ENCODE results near the gene FANCC. TPM values are rescaled to one million over a fixed set of nuclear protein-coding genes. Genes with fewer than 3 reads are reported as not detected.

Gene FANCC
- total RNA-seq, 1 experiment from 2014 or later = 44.7 TPM

GRCh38 chr9:95355500-95355899 lies 38.0 kb upstream of the FANCC start:
- ChIA-PET POLR2A (ENCODE audit: unreplicated experiment) (interaction anchor here (0.7 kb wide), 1 partner anchor 474 kb away, joined by 8 read pairs; no protein-coding TSS in a partner anchor), CTCF (interaction anchor here (0.8 kb wide), 1 partner anchor 14 kb away, joined by 3 read pairs; no protein-coding TSS in a partner anchor)
- peaks cover 12% of the 10 kb centered on the region; the same call in 1 of the 2 replicates for H3K4me1 ChIP-seq (replicated peaks; ENCODE audit: insufficient read depth)
- H3K9me3 ChIP-seq (ENCODE audit: insufficient read depth, low read depth) = no peaks in the 10 kb centered on the region
- TF ChIP-seq EZH2 (IDR thresholded peaks at IDR 0.05; ENCODE audit: low read depth) = no peak
- TF ChIP-seq, protein P1, sequence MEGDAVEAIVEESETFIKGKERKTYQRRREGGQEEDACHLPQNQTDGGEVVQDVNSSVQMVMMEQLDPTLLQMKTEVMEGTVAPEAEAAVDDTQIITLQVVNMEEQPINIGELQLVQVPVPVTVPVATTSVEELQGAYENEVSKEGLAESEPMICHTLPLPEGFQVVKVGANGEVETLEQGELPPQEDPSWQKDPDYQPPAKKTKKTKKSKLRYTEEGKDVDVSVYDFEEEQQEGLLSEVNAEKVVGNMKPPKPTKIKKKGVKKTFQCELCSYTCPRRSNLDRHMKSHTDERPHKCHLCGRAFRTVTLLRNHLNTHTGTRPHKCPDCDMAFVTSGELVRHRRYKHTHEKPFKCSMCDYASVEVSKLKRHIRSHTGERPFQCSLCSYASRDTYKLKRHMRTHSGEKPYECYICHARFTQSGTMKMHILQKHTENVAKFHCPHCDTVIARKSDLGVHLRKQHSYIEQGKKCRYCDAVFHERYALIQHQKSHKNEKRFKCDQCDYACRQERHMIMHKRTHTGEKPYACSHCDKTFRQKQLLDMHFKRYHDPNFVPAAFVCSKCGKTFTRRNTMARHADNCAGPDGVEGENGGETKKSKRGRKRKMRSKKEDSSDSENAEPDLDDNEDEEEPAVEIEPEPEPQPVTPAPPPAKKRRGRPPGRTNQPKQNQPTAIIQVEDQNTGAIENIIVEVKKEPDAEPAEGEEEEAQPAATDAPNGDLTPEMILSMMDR (conservative IDR thresholded peaks at IDR 0.05) = no peak
- H3K27me3 ChIP-seq (ENCODE audit: insufficient read depth, low read depth) = no peaks in the 10 kb centered on the region
- H3K4me2 ChIP-seq = no peak overlapping the region
- no peak overlapping the region for H3K4me3 ChIP-seq
- H4K20me1 ChIP-seq (ENCODE audit: insufficient read depth) = no peaks in the 10 kb centered on the region
- H3K27ac ChIP-seq = no peak overlapping the region
- intact Hi-C loops (cut with micrococcal nuclease; ENCODE audit: unreplicated experiment) = no loop called here
- H3F3A ChIP-seq (ENCODE audit: insufficient read depth, low read depth) = no peaks in the 10 kb centered on the region
- no peaks in the 10 kb centered on the region for H3K9me2 ChIP-seq (ENCODE audit: insufficient read depth)
- no peak overlapping the region for H2AFZ ChIP-seq
- no TSS peak for BruUV-seq (replicated peaks)
- DNase-seq = no peak
- no peaks in the 10 kb centered on the region for H3K36me3 ChIP-seq (ENCODE audit: low read depth)
- H3K79me2 ChIP-seq (ENCODE audit: low read depth) = no peaks in the 10 kb centered on the region

- intact Hi-C loops (cut with micrococcal nuclease; ENCODE audit: unreplicated experiment) = no loop called here
- Histone ChIP-seq H2AFZ (no peak overlapping the region), H3F3A (ENCODE audit: insufficient read depth, low read depth) (no peaks in the 10 kb centered on the region), H3K9me3 (ENCODE audit: insufficient read depth, low read depth) (no peaks in the 10 kb centered on the region), H3K36me3 (ENCODE audit: low read depth) (no peaks in the 10 kb centered on the region), H3K27ac (no peak overlapping the region), H3K79me2 (ENCODE audit: low read depth) (no peaks in the 10 kb centered on the region), H3K4me2 (no peak overlapping the region), H3K4me3 (no peak overlapping the region), H3K27me3 (ENCODE audit: insufficient read depth, low read depth) (no peaks in the 10 kb centered on the region), H3K9me2 (ENCODE audit: insufficient read depth) (no peaks in the 10 kb centered on the region), H3K4me1 (replicated peaks; ENCODE audit: insufficient read depth) (no peaks in the 10 kb centered on the region), H4K20me1 (ENCODE audit: insufficient read depth) (no peaks in the 10 kb centered on the region)
- no peak for TF ChIP-seq EZH2 (IDR thresholded peaks at IDR 0.05; ENCODE audit: low read depth)
- TF ChIP-seq, protein P1 (conservative IDR thresholded peaks at IDR 0.05) = no peak
- ChIA-PET CTCF (no interaction called here), POLR2A (ENCODE audit: unreplicated experiment) (no interaction called here)
- BruUV-seq (replicated peaks) = no TSS peak
- no peak for DNase-seq
Measured at GRCh38 chr9:95351051-95351450, 33.5 kb upstream of the FANCC start.

- CTCF ChIA-PET = no interaction called here
- no peak overlapping the region for H3K4me2 ChIP-seq
- H4K20me1 ChIP-seq (ENCODE audit: insufficient read depth) = no peaks in the 10 kb centered on the region
- H3K9me3 ChIP-seq (ENCODE audit: insufficient read depth, low read depth) = no peaks in the 10 kb centered on the region
- BruUV-seq (replicated peaks) = no TSS peak
- H3F3A ChIP-seq (ENCODE audit: insufficient read depth, low read depth) = no peaks in the 10 kb centered on the region
- H3K36me3 ChIP-seq (ENCODE audit: low read depth) = no peaks in the 10 kb centered on the region
- POLR2A ChIA-PET (ENCODE audit: unreplicated experiment) = no interaction called here
- H3K4me1 ChIP-seq (replicated peaks; ENCODE audit: insufficient read depth) = no peaks in the 10 kb centered on the region
- H3K4me3 ChIP-seq = no peak overlapping the region
- H3K27me3 ChIP-seq (ENCODE audit: insufficient read depth, low read depth) = no peaks in the 10 kb centered on the region
- intact Hi-C loops (cut with micrococcal nuclease; ENCODE audit: unreplicated experiment) = no loop called here
- no peak for DNase-seq
- no peak overlapping the region for H2AFZ ChIP-seq
- H3K79me2 ChIP-seq (ENCODE audit: low read depth) = no peaks in the 10 kb centered on the region
- no peak for TF ChIP-seq EZH2 (IDR thresholded peaks at IDR 0.05; ENCODE audit: low read depth)
- TF ChIP-seq, protein P1 (conservative IDR thresholded peaks at IDR 0.05) = no peak
- H3K27ac ChIP-seq = no peak overlapping the region
- no peaks in the 10 kb centered on the region for H3K9me2 ChIP-seq (ENCODE audit: insufficient read depth)
Measured at GRCh38 chr9:95350266-95350665, 32.8 kb upstream of the FANCC start.
